Psoas muscle (tissue), 8 donors: Measurements from ENCODE around the gene GEMIN8. TPM values are rescaled to one million over a fixed set of nuclear protein-coding genes. Genes with fewer than 3 reads are reported as not detected.

Source experiments
- ATAC-seq, 4 donors: fragments of 200-7000 bp; cut with Tn5 transposase; one replicate each; pipeline ENCODE4 v1.9.1; 2020; ENCODE audit warnings: moderate library complexity in 3 of 4, mild to moderate bottlenecking in 2 of 4
- DNase-seq, 2 donors: peaks; one replicate each; pipeline ENCODE4 v3.0.0-alpha.2; 2020
- H3K27ac ChIP-seq: fragments of 200-600 bp; one replicate; pipeline ENCODE4 v1.8.0; 2022
- H3K27me3 ChIP-seq, 3 donors: fragments of 200-600 bp in 1 of 3; one replicate each; pipeline versions ENCODE4 v1.6.1 to v1.8.0; 2013 to 2022; ENCODE audit warnings: low read length in 2 of 3, mild to moderate bottlenecking in 2 of 3, moderate library complexity in 1 of 3; ENCODE audit not compliant: insufficient read depth in 3 of 3
- H3K36me3 ChIP-seq, 2 donors: fragments of 200-600 bp in 1 of 2; one replicate each; pipeline versions ENCODE4 v1.6.1 to v1.8.0; 2013 to 2022; ENCODE audit warnings: low read depth in 1 of 2, mild to moderate bottlenecking in 1 of 2, moderate library complexity in 1 of 2; ENCODE audit not compliant: insufficient read depth in 1 of 2
- H3K4me1 ChIP-seq: fragments of 200-600 bp; one replicate; pipeline ENCODE4 v1.8.0; 2022
- H3K4me3 ChIP-seq: fragments of 200-600 bp; one replicate; pipeline ENCODE4 v1.8.0; 2022; ENCODE audit warnings: mild to moderate bottlenecking
- H3K9me3 ChIP-seq: fragments of 200-600 bp; one replicate; pipeline ENCODE4 v1.8.0; 2022
- CTCF ChIP-seq: fragments of 200-600 bp; IDR thresholded peaks from one replicate; pipeline ENCODE4 v1.8.0; 2022; ENCODE audit warnings: antibody characterized with exemption
- WGBS, 3 donors: extraction: QIAGEN DNeasy Blood & Tissue Kit; methylation state at CpG; one replicate each; pipeline versions ENCODE4 v1.1.6 to v1.1.7; 2013; 5-methylcytosine and 5-hydroxymethylcytosine counted together
- intact Hi-C, 2 donors: fragments of 100-400 bp; cut with DNase I; formaldehyde crosslinking; loops; one replicate each; pipeline versions ENCODE4 v1.11.0 to v1.14.2; 2022
- polyA plus RNA-seq, 3 donors: library from polyadenylated mRNA; stranded (reverse); fragments of 200-250 nt; gene quantifications; one replicate each; pipeline ENCODE4 v1.2.3, GENCODE V29; 2013
- total RNA-seq, 4 donors: library from RNA; stranded (reverse); fragmentation: NEBNext Ultra II Directional in 2 of 4; extraction: Animal tissue kit (Norgen Biotek cat#: 25700) in 2 of 4; gene quantifications; one replicate each; pipeline versions ENCODE4 v1.2.1 to v1.2.4, GENCODE V29; 2021 to 2023
- donor health status: healthy with polysubstance abuse.
- donor health status: DM: no; HTN: no; CAD: no; lungs with moderate emphysema.
- donor health status: Bipolar disorder and iron deficiency.
- donor health status: healthy.
- donor health status: DM: yes; HTN: yes; CAD: no.
- donor health status: DM: no; HTN: no; CAD: no.
- donor health status: DM: no; HTN: no; CAD: no.
- donor health status: DM: yes; HTN: yes; CAD: no.

GEMIN8 gene
- total and polyA plus RNA-seq, 7 donors, result 7.8 to 10.8 (median 8.4) TPM

- Histone ChIP-seq H3K27me3 (peaks cover 0 to 6% (median 0%) of the 10 kb centered on the region in 3 donors), H3K36me3 (no peaks in the 10 kb centered on the region), H3K4me1 (no peaks in the 10 kb centered on the region), H3K4me3 (no peak overlapping the region), H3K27ac (no peak overlapping the region), H3K9me3 (no peaks in the 10 kb centered on the region)
- DNase-seq (no peak), ATAC-seq (no peak)
- 88 to 93% (median 90%) methylated on average over 12 to 21 of the region's 21 CpGs for WGBS, 3 donors
- TF ChIP-seq CTCF, result no peak
- intact Hi-C loops, result no loop called here
Observed at GRCh38 chrX:14065800-14066199, 36.1 kb upstream of the GEMIN8 start.

GRCh38 chrX:14064626-14065432 lies 35.1 kb upstream of the GEMIN8 start:
- Histone ChIP-seq H3K27ac (no peak overlapping the region), H3K36me3 (no peaks in the 10 kb centered on the region), H3K4me3 (no peak overlapping the region), H3K9me3 (no peaks in the 10 kb centered on the region), H3K4me1 (no peaks in the 10 kb centered on the region), H3K27me3 (peaks cover 0 to 10% (median 0%) of the 10 kb centered on the region in 3 donors)
- WGBS, 3 donors, result 77 to 83% (median 81%) methylated on average over 19 of the region's 19 CpGs
- intact Hi-C loops, result no loop called here
- ATAC-seq, result no peak
- no peak for DNase-seq
- TF ChIP-seq CTCF, result no peak

- intact Hi-C loops, result no loop called here
- 83 to 97% (median 96%) methylated on average over 1 of the region's 1 CpG for WGBS, 3 donors
- no peak overlapping the region for H3K27ac ChIP-seq
- H3K4me1 ChIP-seq, result no peaks in the 10 kb centered on the region
- DNase-seq (no peak), ATAC-seq (no peak)
- H3K27me3 ChIP-seq, result peaks cover 0 to 14% (median 0%) of the 10 kb centered on the region in 3 donors
- no peaks in the 10 kb centered on the region for H3K9me3 ChIP-seq
- TF ChIP-seq CTCF, result no peak
- no peak overlapping the region for H3K4me3 ChIP-seq
- H3K36me3 ChIP-seq, result no peaks in the 10 kb centered on the region
Observed at GRCh38 chrX:14062524-14062923, 32.8 kb upstream of the GEMIN8 start.

DNA sequence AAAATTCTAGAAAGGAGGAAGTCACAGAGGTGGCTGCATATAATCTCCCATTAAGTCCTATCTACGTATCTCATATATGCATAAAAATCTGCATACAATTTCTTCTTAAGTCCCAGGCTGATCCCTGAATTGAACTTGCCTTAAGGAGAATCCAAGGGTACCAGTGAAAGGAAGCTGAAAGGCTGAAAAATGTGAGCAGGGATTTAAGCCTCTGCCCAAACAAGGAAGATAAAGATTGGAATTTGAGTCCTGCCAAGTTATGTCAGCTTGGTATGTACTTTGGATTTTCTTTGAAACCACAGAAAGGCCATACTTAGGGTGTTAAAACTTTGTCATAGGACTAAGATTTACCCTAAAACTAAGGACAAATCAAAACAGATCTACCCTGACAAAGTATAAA lies 26.5 kb upstream of the GEMIN8 start:
- no peaks in the 10 kb centered on the region for H3K4me1 ChIP-seq
- intact Hi-C loops, result no loop called here

More for the DNA sequence above, 26.5 kb upstream of the GEMIN8 start:
- H3K27me3 ChIP-seq, result peaks cover 0 to 45% (median 0%) of the 10 kb centered on the region in 3 donors
- ATAC-seq (no peak), DNase-seq (no peak)
- no peak for TF ChIP-seq CTCF
- no peak overlapping the region for H3K27ac ChIP-seq
- H3K4me3 ChIP-seq, result no peak overlapping the region
- H3K9me3 ChIP-seq, result no peaks in the 10 kb centered on the region
- 56 to 70% (median 67%) methylated on average over 1 of the region's 1 CpG for WGBS, 3 donors
- no peaks in the 10 kb centered on the region for H3K36me3 ChIP-seq
